GM18505 (cell line): ENCODE data around the gene EPHA8.

ENCODE experiments used
- ATAC-seq: cut with Tn5 transposase; IDR thresholded peaks from one replicate; pipeline ENCODE4 v1.9.1; 2021; ENCODE audit not compliant: unreplicated experiment
- POLR2A ChIP-seq: IDR thresholded peaks from 4 replicates; pipeline ENCODE4 v1.6.1; 2011; ENCODE audit warnings: borderline replicate concordance; ENCODE audit not compliant: insufficient read depth, insufficient read length; ENCODE audit errors: extremely low read depth

The EPHA8 gene

GRCh38 chr1:22543679-22544078 lies 19.6 kb upstream of the EPHA8 start:
- no peak for ATAC-seq
- no peak for TF ChIP-seq POLR2A

DNA sequence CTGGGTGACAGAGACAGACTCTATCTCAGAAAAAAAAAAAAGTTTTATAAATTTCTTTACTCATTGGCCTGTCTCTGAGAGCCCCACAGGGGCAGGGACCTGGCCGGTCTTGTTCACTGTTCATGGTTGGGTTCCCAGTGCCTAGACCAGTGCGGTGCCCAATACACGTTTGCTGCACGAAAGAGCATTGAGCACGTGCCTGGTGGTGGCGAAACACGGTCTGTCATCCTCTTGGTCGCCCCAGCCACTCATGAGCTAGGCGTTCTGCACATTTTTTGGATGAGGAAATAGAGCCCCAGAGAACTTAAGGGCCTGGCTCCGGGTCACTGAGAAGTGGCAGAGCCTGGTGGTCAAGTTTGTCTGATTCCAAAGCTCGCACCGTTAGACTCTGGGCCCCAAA lies 18.7 kb upstream of the EPHA8 start:
- no peak for TF ChIP-seq POLR2A
- ATAC-seq: no peak

DNA sequence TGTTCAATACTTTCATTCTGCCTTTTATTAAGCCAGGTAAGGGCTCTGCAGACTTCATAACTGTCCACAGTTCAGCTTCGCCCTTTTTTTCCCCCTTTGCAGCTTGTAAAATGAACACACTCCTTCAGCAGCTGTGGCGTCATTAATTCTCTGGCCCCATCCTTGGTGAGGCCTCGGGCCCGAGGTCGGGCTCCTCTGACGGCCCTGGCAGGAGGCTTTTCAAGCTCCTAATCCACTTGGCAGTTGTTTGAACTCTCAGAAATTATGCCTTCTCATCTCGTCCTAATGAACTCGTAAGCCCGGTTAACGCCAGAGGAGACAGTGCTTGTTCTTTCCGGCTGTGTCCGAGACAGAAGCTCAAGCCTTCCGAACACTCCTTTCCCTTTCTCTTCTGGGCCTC lies 18.1 kb upstream of the EPHA8 start:
- no peak for TF ChIP-seq POLR2A
- no peak for ATAC-seq

DNA sequence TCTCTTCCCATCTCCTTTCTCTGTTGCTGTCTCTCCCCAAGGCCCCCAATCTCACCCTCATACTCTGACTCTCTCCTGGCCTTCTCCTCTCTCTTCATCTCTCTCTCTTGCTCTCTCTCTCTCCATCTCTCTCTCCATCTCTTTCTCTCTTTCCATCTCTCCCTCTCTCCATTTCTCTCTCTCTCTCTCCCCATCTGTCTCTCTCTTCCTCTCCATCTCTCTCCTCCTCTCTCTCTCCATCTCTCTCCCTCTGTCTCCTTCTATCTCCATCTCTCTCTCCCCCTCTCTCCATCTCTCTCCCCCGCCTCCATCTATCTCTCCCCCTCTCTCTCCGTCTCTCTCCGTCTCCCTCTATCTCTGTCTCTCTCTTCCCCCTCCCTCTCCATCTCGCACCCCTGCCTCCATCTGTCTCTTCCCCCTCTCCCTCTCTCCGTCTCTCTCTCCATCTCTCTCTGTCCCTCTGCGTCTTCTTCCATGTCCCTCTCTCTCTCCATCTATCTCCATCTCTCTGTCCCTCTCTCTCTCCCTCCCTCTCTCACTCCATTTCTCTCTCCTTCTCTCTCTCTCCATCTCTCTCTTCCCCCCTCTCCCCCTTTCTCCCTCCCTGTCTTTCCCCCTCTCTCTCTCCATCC lies 16.0 kb upstream of the EPHA8 start:
- ATAC-seq: no peak
- TF ChIP-seq POLR2A: no peak

- no peak for TF ChIP-seq POLR2A
- ATAC-seq: no peak
Measured at GRCh38 chr1:22547818-22548462, 15.3 kb upstream of the EPHA8 start.

DNA sequence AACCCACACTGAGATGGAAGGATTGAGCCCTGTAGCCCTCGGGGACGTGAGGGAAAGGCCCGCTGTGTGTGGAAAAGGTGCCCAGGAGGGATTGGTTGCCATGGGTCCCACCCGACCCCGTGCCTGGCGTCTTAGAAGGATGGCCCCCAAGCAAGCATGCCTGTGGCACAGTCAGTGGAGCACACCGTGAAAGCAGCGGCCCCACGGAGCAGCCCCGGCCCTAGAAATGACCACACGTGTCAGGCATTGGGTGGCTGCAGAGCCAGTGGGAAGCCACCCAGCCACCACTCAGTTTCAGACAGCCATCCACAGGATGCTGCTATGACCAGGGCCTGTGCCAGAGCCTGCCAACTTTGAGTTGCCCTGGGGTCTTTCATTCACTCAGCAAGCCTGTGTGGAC lies 13.3 kb upstream of the EPHA8 start:
- no peak for ATAC-seq

GRCh38 chr1:22551591-22551990 lies 11.7 kb upstream of the EPHA8 start:
- no peak for TF ChIP-seq POLR2A
- ATAC-seq: no peak

More for the DNA sequence above, 13.3 kb upstream of the EPHA8 start:
- no peak for TF ChIP-seq POLR2A

GRCh38 chr1:22552021-22552420 lies 11.3 kb upstream of the EPHA8 start:
- ATAC-seq: no peak
- no peak for TF ChIP-seq POLR2A

GRCh38 chr1:22553104-22553880 lies 10.0 kb upstream of the EPHA8 start:
- no peak for ATAC-seq
- TF ChIP-seq POLR2A: no peak

DNA sequence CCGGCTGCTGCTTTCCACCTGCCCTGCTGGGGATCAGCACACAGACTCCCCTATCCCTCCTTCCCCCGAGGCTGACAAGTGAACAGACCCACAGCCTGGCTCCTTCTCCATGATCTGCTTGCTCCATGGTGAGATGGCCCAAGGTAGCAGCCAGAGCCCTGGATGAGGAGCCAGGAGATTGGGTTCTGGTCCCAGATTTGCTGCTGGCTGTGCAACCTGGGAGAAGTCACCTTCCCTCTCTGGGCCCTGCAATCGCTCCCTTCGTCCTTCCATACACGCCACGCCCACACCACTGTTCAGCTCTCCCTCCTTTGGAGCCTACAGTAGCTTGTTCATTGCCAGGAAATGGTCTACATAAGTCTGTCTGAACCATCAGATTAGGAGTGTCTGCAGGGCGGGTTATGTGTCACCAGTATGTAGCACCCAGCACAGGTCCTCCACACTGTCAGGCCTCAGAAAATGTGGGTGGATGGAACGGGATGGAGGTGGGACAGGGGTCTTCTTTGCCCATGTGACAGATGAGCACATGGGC lies 9.2 kb upstream of the EPHA8 start:
- TF ChIP-seq POLR2A: no peak
- no peak for ATAC-seq

DNA sequence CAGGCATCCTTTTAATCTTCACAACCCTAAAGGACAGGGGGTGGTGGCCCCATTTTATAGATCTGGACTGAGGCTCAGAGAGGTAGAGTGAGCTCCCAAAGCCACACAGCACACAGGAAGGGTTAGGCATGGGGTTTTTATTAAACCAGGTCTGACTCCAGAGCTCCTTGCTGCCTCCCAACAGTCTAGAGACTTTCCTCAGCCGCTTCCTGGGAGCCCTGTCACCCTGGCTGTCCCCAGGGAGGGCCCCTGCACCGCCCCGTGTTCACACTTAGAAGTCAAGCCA lies 8.0 kb upstream of the EPHA8 start:
- no peak for TF ChIP-seq POLR2A
- no peak for ATAC-seq

DNA sequence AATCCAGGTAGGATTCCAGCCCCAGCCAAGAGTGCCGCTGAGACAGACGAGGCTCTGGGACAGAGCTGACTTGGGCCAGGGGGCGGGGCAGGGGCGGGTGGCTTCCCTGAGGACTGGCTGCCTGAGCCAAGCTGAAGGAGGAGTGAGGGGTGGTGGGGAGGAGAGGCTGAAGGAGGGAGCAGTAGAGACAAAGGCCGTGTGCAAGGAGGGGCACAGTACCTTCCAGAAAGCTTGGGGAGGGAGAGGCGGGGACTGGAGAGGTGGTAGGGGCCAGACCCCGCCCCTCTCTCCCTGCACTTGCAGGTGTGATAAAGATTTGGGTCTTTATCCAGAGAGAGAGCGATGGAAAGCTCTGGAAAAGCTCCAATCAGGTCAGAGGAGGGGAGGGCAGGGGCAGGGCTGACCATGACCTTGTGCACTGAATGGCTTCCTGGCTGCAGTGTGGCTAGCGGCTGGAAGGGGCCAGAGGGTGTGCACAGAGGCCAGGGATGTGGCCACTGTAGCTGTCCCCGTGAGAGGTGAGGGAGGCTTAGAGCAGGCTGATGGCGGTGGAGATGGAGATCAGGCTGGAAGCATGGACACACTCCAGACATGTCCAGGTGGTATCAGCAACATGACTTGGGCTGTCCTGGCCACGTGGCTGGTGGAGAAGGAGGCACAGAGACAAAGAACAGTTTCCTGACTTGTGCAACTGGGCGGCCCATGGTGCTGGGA lies 6.7 kb upstream of the EPHA8 start:
- no peak for ATAC-seq
- TF ChIP-seq POLR2A: no peak

- TF ChIP-seq POLR2A: no peak
- no peak for ATAC-seq
Measured at GRCh38 chr1:22557341-22557950, 5.8 kb upstream of the EPHA8 start.
